Head of caudate nucleus (tissue), 42 donors: ENCODE results near the gene CPT1B.
"Not testable (repeated sequence)": the region's sequence is repeated elsewhere in the genome, so short reads cannot be mapped to it uniquely, and the experiment has no call there.

Source experiments
- DNase-seq, 42 donors: peaks; one replicate each; pipeline versions ENCODE4 v3.0.0 to v3.0.0-alpha.2; 2020 to 2021; ENCODE audit warnings: mixed read lengths in 7 of 42
- intact Hi-C: fragments of 100-400 bp; cut with DNase I; formaldehyde crosslinking; loops from one replicate; pipeline ENCODE4 v1.15.0; 2022

Gene CPT1B

DNA sequence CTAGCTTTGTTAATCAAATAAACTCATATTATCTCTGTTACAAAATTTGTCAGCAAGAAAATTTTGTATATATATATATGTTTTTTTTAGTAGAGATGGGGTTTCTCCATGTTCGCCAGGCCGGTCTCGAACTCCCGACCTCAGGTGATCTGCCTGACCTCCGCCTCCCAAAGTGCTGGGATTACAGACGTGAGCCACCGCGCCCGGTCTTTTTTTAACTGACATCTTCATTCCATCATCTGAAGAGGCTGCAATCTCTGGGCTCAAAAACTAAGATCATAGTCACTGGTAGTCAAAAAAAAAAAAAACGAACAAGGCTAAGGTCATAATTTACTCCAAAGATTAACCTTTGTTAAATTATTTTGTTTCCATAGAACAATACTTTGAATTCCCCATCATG is 37.8 kb downstream of the CPT1B start:
- intact Hi-C loops = no loop called here
- peak in 1 of 42 donors; percentile 2 for DNase-seq

DNA sequence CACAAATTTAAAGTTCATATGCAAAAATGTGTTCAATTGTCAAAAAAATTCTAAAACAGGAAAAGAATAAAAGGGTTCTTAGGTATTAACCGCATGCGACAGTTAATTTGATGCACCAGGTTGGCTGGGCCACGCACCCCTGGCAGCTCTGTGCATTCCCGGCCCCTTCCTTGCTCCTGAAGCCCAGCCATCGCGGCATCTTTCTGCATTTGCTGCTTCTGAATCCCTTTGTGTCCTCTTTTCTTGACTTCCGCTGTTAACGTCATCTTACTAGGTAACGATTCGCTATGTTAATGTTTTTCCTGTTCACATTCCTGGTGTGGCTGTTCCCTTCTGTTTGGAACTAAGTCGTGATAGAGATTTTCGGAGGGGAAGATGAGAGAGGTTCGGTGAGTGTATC is 40.5 kb downstream of the CPT1B start:
- intact Hi-C loops = no loop called here
- DNase-seq = no peak

DNA sequence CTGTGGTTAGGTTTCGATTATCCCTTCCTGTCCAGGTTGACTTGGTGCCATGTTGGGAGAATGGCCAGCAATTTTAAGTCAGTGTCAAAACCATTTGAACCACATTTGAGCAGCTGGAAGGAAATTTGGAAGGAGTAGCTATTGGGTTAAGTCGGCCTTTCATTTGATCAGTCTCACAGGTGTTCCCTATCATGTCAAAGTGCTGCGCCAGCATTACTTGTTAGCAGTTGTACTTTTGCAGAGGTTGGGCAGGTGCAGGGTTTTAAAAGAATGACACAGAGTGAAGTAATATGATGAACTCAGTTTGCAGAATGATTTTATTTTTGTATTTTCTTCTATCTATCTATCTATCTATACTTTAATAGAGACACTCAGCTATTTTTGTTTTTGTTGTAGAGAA is 42.0 kb downstream of the CPT1B start:
- no peak for DNase-seq
- intact Hi-C loops = no loop called here

DNA sequence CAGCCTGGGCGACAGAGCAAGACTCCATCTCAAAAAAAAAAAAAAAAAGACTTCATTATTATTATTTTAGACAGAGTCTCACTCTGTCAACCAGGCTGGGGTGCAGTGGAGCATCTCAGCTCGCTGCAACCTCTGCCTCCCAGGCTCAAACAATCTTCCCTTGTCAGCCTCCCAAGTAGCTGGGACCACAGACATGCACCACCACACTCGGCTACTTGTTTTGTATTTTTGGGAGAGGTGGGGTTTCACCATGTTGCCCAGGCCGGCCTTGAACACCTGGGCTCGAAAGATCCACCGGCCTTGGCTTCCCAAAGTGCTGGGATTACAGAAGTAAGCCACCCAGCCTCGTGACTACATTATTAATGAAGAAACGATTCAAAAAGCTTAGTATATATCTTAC is 43.1 kb downstream of the CPT1B start:
- DNase-seq = no peak
- intact Hi-C loops = no loop called here

DNA sequence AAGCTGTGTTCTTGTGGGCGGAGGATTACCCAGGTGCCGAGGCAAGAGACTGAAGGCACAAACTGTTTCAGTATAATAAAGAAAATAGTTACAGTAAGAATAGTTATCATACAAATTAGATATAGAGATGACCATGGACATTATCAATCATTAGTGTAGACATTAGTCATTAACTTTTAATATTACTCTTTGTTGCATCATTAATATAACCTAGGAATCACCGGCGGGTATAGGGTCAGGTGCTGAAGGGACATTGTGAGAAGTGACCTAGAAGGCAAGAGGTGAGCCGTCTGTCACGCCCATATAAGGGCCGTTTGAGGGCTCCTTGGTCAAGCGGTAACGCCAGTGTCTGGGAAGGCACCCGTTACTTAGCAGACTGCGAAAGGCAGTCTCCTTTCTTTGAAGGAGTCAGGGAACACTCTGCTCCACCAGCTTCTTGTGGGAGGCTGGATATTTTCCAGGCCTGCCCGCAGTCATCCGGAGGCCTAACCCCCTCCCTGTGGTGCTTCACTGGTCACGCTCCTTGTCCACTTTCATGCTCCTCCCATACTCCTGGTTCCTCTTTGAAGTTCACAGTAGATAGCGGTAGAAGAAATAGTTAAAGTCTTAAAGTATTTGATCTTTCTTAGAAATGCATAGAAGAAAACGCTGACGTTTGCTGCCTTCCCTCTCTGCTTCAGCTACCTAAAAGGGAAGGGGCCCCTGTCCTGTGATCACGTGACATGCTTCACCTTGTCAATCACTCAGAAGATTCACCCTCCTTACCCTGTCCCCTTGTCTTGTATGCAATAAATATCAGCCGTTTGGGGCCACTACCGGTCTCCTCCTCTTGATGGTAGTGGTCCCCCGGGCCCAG is 44.1 kb downstream of the CPT1B start:
- intact Hi-C loops = not testable (repeated sequence)
- peak in 6 of 42 donors; percentile 37 to 62 (median 50) for DNase-seq

DNA sequence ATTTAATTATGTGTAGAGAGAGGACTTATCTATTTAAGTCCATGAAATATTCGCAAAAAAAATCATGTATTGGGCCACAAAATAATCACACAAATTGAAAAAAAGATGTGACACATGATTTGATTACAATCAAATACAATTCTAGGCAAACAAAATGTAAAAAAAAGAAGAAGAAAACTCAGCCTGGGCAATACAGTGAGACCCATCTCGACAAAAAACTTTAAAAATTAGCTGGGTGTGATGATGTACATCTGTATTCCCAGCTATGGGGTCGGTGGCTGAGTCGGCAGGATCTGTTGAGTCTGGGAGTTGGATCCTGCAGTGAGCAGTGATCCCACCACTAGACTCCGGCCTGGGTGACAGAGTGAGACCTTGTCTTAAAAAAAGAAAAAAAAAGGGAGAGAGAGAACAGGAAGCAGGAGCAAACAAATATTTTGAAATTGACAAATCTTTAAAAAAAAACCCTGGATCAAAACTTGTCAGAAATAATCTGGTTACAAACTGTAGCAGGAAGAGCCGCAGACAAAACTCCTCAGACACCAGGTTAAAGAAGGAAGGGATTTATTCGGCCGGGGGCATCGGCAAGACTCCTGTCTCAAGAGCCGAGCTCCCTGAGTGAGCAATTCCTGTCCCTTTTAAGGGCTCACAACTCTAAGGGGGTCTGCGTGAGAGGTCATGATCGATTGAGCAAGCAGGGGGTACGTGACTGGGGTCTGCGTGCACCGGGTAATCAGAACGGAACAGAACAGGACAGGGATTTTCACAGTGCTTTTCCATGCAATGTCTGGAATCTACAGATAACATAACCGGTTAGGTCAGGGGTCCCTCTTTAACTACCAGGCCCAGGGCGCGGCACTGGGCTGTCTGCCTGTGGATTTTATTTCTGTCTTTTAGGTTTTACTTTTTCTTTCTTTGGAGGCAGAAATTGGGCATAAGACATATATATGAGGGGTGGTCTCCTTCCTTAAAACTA is 45.1 kb downstream of the CPT1B start:
- intact Hi-C loops = no loop called here
- no peak for DNase-seq

DNA sequence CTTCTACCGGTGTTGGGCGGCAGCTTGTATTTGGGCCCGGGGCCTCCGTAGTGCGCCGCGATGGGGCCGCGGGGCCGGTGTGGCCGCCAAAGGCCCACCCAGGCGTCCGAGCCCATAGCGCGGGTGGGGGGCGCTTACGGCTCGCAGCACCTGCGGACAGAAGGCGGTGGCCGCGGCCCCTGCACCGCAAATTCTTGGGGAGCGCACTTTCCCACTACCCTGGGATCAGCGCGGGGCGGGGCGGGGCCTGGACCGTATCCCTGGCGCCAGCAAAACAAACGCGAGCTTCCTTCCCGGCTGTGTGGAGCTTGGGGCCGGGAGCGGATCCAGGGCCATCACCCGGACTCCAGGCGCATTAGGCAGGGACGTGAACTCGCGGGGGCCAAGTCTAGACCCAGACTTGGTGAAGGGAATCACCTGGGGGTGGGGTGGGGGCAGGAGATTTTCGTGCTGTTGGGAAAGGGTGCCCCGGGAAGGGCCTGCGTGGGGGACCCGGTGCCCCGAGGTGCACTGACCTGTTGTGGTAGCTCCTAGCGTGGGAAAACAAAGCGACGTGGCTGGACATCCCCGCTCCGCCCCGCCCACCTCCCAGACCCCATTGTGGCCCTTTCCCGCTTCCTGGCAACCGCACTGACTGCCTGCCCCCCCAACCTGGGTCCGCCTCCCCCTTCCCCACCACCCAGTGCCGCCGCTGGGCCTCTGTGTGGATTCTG is 46.1 kb downstream of the CPT1B start:
- peak in 2 of 42 donors; percentile 38 to 51 for DNase-seq

DNA sequence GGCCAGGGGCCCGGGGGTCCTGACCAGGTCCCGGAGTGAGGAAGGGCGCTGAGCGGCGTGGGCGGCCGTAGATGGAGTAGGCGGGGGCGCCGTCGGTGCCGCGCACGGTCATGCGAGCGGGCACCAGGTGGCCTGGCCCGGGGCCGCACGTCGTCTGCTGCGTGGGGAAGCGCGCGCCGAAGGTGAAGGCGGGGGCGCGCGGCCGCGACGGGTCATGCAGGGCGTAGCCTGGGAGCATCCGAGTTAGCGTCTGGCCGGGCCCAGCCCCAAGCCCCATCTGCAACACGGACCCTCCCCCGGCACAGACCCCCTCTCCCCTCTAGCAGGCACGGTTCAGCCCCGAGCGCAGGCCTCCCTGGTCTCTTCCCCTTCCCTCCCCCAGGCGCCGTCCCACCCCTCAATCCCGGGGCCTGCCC is 46.7 kb downstream of the CPT1B start:
- no peak for DNase-seq
- intact Hi-C loops = no loop called here

More for the DNA sequence above, 46.1 kb downstream of the CPT1B start:
- intact Hi-C loops = no loop called here

DNA sequence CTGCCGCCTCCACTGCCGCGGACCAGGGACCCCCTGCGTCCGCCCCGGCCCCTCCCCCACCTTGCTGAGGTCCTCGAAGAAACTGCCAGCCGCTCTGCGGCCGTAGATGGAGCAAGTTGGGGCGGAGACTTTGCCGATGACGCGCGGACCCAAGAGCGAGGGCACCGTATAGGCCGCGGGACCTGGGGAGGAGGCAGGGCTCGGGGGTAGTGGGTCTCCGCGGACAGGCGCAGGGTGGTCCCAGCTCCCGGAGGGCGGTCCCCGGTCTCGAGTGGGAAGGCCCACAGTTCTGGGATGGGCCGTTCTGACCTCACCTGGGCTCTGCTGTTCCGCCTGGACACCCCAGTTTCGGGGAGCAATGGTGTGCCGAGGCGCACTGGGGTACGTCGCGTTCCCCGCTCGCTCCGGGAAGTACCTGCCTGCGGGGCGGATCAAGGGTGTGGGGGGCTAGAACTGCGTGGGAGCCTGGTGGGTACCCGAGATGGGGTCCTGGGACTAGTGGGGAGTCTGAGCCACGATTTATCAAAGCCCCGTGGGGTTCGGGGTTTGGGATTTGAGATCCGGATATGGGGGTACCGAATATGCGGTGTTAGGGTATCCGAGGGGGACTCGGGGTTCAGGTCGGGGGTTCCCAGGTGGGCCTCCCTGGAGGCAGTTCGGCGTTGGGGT is 47.2 kb downstream of the CPT1B start:
- intact Hi-C loops = no loop called here
- peak in 12 of 42 donors; percentile 21 to 64 (median 48) for DNase-seq

DNA sequence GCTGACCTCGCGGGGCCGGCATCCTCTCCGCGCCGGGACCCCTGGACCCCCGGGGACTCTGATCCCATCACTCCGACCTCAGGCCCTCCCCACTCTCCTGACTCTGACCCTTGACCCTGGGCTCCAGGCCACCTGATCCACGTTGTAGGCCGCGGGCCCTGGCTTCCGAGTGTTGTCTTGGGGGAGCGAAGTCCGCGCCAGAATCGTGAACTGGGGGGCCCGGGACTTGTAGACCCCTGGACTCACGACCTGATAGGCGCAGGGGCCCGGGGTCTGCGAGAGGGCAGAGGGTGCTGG is 47.7 kb downstream of the CPT1B start:
- intact Hi-C loops = no loop called here
- DNase-seq = no peak

DNA sequence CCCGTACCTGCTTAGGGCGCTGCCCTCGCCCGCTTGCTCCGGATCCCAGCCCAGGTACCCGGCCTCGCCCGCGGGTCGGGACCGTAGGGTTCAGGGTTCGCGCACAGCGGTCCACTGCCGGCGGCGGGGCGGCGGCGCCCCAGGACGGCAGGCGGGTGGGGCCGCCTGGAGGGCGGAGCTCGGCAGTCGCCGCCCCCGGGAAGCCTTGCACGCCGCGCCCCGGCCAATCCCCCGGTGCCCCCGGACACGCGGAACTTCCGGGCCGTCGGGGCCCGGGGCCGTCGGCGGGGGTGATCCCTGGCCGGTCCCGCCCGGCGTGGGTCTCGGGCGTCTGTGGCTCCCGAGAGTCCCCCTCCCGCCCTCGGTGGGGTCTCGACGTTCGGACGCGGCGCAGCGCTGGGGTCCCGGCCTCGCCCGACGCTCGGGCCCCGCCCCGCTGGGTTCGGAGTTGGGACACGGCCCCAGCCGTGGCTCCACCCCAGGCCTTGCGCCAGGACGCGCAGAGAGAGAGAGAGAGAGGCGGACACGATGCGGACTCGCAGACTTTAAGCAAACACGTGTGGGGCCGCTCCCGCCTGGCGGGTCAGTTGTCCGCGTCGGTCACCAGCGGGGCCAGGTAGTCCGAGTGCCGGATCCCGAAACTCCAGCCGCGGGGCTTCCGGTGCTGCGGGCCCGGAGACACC is 48.2 kb downstream of the CPT1B start, which contains the start of gene TYMP:
Gene TYMP (minus strand): TSS at position 116 of the 683 bp plus-strand sequence. CDS start 303 bp downstream, outside the sequence.
- DNase-seq = peak in 8 of 42 donors; percentile 34 to 52 (median 42)
- intact Hi-C loops = loop anchor here (5.0 kb wide), 1 partner anchor 52 kb away; the partner anchor contains the start of gene CHKB

DNA sequence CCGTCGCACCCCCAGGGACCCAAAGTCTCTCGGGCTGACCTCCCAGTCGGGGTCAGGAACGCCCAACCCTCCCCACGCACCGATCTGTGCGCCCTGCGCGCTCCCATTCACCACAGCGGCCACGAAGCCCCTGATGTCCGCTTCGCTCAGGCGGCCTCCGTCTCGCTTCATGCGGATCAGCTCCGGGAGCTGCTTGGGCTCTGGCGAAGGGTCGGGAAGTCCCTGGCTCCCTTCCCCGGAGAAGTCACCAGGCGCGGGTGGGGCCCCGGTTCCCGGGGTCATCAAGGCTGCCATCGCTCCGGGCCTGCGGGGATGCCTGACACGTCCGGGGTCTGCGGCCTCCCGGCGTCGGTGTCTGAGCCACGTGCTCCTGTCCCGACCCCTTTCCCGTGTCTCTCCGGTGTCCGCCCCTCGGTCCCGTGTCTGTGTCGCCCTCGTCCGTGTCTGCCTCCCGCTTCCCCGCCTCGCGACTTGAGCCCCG is 48.8 kb downstream of the CPT1B start:
- DNase-seq = no peak
- intact Hi-C loops = loop anchor here (5.0 kb wide), 1 partner anchor 53 kb away; the partner anchor contains the start of gene CHKB

DNA sequence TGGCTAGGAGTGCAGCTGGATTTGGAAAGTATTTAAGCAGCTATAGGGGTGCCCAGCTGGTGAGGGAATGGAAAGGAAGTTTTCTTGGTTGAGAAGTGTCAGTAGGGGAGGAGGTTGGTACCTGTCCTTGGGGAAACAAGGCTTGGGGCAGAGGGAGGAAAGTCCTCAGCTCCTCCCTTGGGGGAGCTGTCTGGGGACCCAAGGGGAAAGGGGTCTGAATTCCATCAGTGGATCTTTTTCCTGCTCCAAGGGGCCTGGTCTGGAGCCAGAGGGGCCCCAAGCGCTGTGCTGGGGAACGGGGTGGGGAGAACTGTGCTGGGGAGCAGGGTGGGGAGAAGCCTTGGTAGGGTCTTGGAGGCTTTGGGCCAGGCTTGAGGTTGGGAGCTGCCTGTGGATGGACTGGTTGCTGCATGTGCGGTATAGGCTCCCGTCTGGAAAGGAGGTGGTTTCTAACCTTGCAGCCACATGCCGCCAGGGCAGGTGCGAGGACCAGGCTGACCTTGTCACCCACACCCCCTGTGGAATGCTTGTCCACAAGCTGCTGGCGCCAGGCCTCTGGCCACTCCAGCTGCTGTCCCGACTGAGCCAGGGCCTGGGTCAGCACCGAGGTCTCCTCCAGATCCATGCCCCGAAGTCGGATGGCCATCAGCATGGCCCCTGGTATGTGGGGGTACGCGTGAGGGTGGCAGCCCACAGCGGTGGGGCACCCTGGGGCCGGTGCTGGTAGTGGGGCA is 49.4 kb downstream of the CPT1B start:
- DNase-seq = no peak
- intact Hi-C loops = loop anchor here (5.0 kb wide), 1 partner anchor 53 kb away; the partner anchor contains the start of gene CHKB

DNA sequence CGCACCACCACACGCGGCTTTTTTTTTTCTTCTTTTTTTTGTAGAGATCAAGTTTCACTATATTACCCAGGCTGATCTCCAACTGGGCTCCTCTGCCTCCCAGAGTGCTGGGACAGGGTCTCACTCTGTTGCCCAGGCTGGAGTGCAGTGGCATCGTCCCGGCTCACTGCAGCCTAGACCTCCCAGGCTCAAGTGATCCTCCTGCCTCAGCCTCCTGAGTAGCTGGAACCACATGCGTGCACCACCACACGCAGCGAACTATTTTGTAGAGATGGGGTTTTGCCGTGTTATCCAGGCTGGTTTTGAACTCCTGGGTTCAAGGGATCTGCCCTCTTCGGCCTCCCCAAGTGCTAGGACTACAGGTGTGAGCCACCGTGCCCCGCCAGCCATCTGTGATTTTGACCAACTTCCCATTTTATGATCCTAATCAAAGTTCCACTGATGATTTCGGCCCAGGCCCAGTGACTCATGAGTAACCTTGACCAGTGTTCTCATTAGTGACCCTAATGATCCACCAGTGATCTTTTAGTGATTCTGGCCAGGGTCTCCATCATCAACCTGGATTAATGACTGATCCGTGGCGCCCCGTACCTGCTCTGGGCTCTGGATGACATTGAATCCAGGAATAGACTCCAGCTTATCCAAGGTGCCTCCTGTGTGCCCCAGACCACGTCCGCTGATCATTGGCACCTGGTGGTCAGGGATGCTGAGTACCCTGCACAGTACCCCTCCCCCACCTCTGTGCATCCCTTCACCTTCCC is 50.1 kb downstream of the CPT1B start:
- intact Hi-C loops = loop anchor here (5.0 kb wide), 1 partner anchor 54 kb away; the partner anchor contains the start of gene CHKB
- DNase-seq = no peak

DNA sequence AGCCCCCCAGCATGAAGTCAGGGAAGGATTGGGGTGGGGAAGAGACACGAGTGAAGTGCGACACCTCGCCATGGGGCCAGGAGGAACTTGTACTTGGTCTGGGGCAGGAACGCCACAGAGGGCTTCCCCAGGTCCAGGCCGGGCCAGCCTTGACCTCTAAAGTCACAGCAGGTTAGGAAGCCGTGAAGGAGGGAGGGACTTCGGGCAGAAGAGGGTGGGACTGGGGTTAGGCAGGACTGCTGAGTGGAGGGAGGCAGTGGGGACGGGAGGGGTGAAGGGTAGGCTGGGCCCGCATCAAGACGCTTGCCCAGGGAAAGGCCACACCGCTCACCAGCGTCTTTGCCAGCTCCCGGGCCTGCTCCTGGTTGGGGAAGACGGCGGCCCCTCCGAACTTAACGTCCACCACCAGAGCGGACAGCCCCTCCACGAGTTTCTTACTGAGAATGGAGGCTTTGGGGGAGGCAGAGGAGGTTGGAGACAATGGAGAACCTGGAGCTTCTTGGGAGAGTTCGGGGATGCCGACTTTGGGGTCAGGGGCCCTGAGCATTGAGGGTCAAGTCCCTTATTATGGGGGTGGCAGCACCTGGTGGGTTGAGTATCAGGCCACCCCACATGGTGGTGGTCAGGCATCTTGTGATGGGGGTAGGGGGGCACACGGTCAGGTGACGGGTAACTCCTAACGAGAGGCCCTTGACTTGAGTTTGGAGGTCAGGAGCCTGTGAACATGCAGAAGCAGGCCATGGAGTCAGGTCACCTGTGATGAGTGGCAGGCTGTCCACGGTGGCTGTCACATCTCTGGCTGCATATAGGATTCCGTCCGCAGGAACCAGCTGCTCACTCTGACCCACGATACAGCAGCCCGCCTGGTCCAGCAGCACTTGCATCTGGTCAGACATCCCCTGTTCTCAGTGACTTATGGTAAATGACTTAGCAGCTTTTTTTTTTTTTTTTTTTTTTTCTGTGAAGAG is 51.1 kb downstream of the CPT1B start:
- intact Hi-C loops = loop anchor here (5.0 kb wide), 1 partner anchor 55 kb away; the partner anchor contains the start of gene CHKB
- DNase-seq = peak in 7 of 42 donors; percentile 22 to 64 (median 39)
